T47D (cell line): ENCODE data around the gene PRAMEF12.
"Not testable (repeated sequence)": the region's sequence is repeated elsewhere in the genome, so short reads cannot be mapped to it uniquely, and the experiment has no call there.

Experiments
- DNase-seq, 2 experiments: peaks; one replicate each; pipeline versions ENCODE4 v3.0.0 to v3.0.0-alpha.2; 2011 to 2012; ENCODE audit warnings: low read depth in 1 of 2, low spot score in 1 of 2
- JUND ChIP-seq: IDR thresholded peaks from 2 replicates; pipeline ENCODE4 v1.6.1; 2012; ENCODE audit warnings: low read depth
- in situ Hi-C: cut with HindIII; loops from 2 replicates; pipeline ENCODE4 v1.10.0; 2016; ENCODE audit warnings: low sequenced_read_pairs, low pct_unique_long_range_greater_than_20kb

PRAMEF12 gene

GRCh38 chr1:12773438-12773837 is at the start of gene PRAMEF12:
TSS of gene PRAMEF12 (plus strand) at chr1:12773738. CDS start at chr1:12774868, 1,130 bp downstream.
- in situ Hi-C loops: no loop called here
- no peak for DNase-seq
- no peak for TF ChIP-seq JUND

- in situ Hi-C loops: no loop called here
- no peak for TF ChIP-seq JUND
- no peak for DNase-seq
Measured at GRCh38 chr1:12728391-12728790, 45.1 kb upstream of the PRAMEF12 start.

- in situ Hi-C loops: no loop called here
- DNase-seq: no peak
- no peak for TF ChIP-seq JUND
Measured at GRCh38 chr1:12730156-12730555, 43.4 kb upstream of the PRAMEF12 start.

- not testable (repeated sequence) for DNase-seq
Measured at GRCh38 chr1:12731084-12731483, 42.5 kb upstream of the PRAMEF12 start.

GRCh38 chr1:12734651-12735050 is 38.9 kb upstream of the PRAMEF12 start:
- in situ Hi-C loops: no loop called here
- DNase-seq: no peak
- no peak for TF ChIP-seq JUND

More at GRCh38 chr1:12731084-12731483, 42.5 kb upstream of the PRAMEF12 start:
- in situ Hi-C loops: not testable (repeated sequence)

GRCh38 chr1:12738934-12739333 is 34.6 kb upstream of the PRAMEF12 start:
- no peak for TF ChIP-seq JUND
- no peak for DNase-seq
- in situ Hi-C loops: no loop called here

GRCh38 chr1:12739613-12740012 is 33.9 kb upstream of the PRAMEF12 start:
- no peak for DNase-seq
- in situ Hi-C loops: no loop called here

GRCh38 chr1:12741946-12742345 is 31.6 kb upstream of the PRAMEF12 start:
- TF ChIP-seq JUND: no peak
- DNase-seq: no peak
- in situ Hi-C loops: no loop called here

More at GRCh38 chr1:12739613-12740012, 33.9 kb upstream of the PRAMEF12 start:
- TF ChIP-seq JUND: no peak

GRCh38 chr1:12745126-12745991 is 28.2 kb upstream of the PRAMEF12 start:
- no peak for TF ChIP-seq JUND
- peak in 1 of 2 experiments; percentile 2 for DNase-seq
- in situ Hi-C loops: no loop called here

GRCh38 chr1:12745992-12746323 is 27.6 kb upstream of the PRAMEF12 start, which contains the start of gene CFAP107:
TSS of gene CFAP107 (plus strand) at chr1:12746200. CDS start at chr1:12746431, 231 bp downstream.
- peak in 1 of 2 experiments; percentile 12 for DNase-seq
- no peak for TF ChIP-seq JUND
- in situ Hi-C loops: no loop called here

- TF ChIP-seq JUND: no peak
- in situ Hi-C loops: no loop called here
- DNase-seq: no peak
Measured at GRCh38 chr1:12748778-12749355, 24.7 kb upstream of the PRAMEF12 start.

- no peak for DNase-seq
- in situ Hi-C loops: no loop called here
- no peak for TF ChIP-seq JUND
Measured at GRCh38 chr1:12754738-12755137, 18.8 kb upstream of the PRAMEF12 start.

- in situ Hi-C loops: no loop called here
- TF ChIP-seq JUND: no peak
- no peak for DNase-seq
Measured at GRCh38 chr1:12756273-12756672, 17.3 kb upstream of the PRAMEF12 start.
